NCI-H510A (cell line): ENCODE measurements around the gene EFHC1.
A peak's percentile ranks its signal among the peaks of the same experiment; 100 is the strongest.
"Not testable (repeated sequence)": the region's sequence is repeated elsewhere in the genome, so short reads cannot be mapped to it uniquely, and the experiment has no call there.

ENCODE experiments used
- DNase-seq: peaks from one replicate; lab custom pipeline; 2025; lab: John Stamatoyannopoulos, UW

EFHC1 gene

DNA sequence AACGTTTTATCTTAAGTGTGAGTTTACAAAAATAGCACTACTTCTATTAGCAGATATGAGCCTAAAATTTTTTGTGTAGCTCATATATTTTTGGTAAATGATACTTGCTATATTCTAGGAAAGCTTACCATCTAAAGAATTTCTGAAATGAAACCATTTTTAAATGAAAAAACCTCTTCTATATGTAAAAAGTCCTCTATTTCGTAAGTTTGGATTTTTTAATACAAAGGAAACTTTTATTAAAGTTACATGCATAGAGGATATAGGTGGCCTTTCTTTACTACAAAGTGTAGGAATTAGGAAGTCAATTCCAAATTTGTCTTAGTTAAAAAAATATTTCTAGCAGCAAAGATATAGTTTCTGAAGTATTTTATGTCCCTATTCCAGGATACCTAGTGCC, 18.8 kb downstream of the EFHC1 start:
- DNase-seq = no peak

GRCh38 chr6:52454556-52454955, 34.4 kb downstream of the EFHC1 start:
- no peak for DNase-seq

DNA sequence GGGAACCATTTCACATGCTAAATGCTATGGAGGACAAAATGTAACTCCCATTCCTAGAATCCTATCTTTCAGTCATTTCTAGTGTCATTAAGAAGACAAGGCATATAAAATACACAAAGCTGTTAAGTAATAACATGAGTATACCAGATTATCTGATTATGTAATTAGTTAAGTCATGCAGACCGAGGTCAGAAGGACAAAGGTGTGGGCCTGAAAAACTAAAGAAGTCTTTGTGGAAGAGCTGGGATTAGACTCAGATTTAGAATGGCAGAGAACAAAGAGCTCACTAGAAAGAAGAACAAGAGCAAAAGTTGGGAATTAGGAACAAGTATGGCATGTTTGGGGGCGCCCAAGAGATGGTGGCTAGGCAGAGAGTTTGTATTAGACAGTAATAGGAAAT, 37.0 kb downstream of the EFHC1 start:
- DNase-seq = no peak

DNA sequence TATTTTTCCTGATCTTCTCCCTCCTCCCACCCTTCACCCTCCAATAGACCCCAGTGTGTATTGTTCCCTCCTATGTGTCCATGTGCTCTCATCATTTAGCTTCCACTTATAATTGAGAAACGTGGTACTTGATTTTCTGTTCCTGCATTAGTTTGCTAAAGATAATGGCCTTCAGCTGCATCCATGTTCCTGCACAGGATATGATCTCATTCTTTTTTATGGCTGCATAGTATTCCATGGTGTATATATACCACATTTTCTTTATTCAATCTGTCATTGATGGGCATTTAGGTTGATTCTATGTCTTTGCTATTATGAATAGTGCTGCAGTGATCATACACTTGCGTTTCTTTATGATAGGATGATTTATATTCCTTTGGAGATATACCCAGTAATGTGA, 41.1 kb downstream of the EFHC1 start:
- DNase-seq = not testable (repeated sequence)

GRCh38 chr6:52474173-52474572, 54.0 kb downstream of the EFHC1 start:
- DNase-seq = no peak

DNA sequence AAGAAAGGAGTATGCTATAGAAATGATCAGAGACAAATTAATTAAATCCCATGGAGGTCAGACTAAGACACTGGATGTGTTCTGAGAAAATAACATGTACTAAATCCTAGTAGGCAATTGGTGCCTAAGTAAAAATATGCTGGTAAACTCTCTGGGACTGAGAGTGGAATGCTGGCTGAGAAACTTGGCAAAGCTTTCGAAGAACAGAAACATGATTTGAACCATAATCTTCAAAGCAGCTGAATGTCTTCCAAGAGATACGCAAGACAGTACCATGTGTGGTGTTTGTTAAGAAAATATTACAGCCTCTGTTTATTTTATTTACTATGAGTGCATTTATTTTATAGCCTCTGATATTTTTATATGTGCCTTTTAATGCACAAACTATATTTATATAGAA, 55.2 kb downstream of the EFHC1 start:
- DNase-seq = no peak

- no peak for DNase-seq
These were observed 62.9 kb downstream of the EFHC1 start for GRCh38 chr6:52482903-52483670.

GRCh38 chr6:52483671-52484003, 63.5 kb downstream of the EFHC1 start:
- no peak for DNase-seq

DNA sequence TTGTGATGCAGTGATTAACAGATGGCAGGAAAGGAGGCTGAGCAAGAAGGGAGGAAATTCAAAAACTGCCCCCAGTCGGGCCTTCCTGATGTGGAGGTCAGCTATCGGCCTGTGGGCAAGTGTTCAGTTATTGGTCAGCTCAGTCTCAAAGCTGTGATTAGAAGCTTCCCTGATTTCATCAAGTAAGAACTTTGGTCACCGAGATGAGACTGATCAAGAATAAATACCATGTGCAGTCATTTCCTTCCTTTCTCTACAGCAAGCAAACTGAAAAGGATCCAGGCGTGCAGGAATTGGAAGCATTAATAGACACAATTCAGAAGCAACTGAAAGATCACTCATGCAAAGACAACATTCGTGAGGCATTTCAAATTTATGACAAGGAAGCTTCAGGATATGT, 69.7 kb downstream of the EFHC1 start:
- no peak for DNase-seq

DNA sequence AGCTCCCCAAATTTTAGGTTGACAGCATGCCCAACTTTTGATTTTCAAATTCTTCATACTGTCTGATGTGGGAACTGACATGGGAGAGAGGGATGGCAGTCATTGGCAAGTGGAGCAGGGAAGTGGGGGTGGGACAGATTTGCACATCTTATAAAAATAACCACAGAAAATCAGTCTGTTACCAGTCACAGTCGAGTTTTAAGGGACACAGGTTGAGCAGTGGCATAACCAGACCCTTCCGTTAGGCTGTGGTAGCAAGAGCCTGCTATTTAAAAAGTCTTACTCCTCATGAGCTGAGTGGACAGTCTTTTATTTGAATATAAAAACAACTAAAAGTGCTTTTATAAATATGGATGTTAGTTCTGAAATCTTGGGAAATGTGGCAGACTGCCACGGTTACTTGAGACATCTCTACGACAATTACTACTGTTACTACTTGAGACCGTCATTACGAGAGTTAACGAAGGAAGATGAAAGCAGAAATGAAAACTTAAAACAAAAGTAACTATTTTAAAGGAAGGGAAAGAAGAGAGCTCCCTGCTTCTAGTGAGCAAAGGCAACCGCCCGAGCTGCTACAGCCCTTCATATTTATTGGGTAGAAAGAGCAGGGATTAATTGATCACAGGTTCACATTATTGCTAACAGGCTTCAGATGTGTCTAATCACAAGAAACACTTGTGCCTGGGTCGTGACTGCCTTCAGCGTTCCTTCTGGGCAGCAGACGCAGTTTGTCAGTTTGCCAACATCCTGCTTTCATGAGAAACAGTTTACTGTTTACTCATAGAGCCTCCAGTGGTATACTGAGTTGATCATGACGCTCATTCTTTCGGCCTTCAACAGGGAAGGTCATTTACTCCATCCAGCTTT, 71.3 kb downstream of the EFHC1 start:
- no peak for DNase-seq

DNA sequence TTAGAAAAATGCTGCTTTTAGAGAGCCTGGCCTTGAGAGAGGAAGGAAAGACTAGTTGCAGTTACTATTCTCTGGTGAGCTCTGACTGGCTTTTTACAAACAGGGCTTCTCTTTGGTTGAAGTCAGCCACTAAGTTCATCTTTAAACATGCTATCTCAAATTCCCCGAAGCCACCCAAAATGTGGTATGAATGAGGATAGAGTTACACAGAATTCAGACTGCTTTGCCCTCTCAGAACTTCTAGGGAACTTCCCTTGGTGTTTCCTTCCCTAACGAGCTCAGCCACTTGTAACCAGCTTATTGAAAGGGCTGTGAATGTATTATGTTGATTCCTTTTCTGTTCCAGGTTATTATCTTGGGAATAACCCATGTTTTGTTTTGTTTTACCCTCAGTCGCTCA, 73.5 kb downstream of the EFHC1 start:
- DNase-seq = no peak

GRCh38 chr6:52494298-52495072, 74.3 kb downstream of the EFHC1 start:
- no peak for DNase-seq

- no peak for DNase-seq
These were observed 75.8 kb downstream of the EFHC1 start for GRCh38 chr6:52495922-52496321.

DNA sequence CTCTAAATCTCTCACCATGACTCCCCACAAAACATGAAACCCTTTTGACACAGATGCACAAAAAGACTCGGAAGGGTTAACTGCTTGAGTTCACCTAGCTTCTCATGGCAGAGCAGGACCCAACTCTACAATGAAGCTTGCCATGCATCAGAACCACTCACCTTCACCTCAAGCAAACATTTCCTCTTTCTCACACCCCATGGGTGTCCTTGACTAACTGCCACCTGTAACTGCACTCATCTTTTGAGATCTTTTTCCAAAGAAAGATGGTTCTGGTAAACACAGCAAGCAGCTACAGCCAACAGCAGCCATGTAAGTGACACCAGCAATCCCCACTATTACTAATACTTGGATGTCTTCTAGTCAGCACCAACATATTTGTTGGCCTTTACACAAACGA, 76.5 kb downstream of the EFHC1 start:
- no peak for DNase-seq

DNA sequence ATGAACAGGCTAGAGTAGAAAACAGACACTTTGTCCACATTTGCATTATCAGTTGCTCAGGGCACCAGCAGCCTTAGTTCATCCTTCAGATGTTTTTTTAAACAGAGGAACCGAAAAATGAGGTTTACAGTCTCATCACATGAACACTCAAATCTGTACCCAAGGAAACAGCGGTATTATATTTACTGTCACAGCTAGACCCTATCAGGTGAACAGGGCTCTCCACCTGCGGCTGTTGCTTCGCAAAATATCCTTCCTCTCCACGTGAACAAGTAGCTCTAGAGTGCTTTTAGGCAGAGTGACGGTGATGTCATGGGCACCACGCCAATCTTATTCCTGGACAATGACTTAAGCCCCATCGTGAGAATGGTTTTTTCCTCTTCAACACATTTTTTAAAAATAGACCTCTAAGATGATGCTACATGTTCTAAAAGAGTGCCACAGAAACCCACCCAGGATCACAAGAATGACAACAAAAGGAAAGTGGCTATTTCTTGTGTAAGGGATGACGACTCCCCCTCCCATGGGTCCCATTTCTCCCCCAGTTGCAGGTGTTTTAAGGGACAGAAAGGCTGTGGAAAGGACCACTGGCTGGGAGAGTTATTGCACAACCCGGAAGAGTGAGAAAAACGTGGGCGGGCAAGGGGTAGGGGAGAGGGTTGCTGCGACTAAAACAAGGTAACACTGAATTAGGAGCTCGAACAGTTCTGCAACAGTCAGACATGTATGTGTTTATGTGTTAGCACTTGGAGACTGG, 77.7 kb downstream of the EFHC1 start:
- peak; percentile 69 for DNase-seq

DNA sequence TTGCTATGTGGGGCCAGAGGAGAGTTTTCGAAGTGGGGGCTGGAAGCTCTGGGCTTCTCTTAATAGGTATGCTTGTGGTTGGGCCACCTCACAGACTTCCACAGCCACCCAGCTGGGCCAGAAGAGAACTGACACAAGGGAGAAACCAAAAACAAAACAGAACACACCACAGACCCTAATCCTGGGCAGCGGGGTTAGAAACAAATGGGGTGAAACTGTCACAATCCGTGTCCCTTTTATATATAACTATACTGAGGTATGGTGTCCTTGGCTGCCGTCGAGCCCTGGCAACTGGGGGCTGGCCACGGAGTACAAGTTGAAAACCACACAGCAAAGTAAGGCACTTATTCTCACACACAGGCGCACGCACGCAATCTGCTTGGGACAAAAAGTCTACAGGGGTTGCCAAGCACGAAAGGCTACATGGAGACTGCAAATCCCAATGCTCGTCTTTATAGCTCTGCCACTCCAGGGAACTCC, 78.4 kb downstream of the EFHC1 start:
- DNase-seq = no peak

GRCh38 chr6:52499026-52499425, 78.9 kb downstream of the EFHC1 start:
- no peak for DNase-seq

- DNase-seq = no peak
These were observed 79.6 kb downstream of the EFHC1 start for GRCh38 chr6:52499681-52500236.

- no peak for DNase-seq
These were observed 80.3 kb downstream of the EFHC1 start for GRCh38 chr6:52500238-52501129.

DNA sequence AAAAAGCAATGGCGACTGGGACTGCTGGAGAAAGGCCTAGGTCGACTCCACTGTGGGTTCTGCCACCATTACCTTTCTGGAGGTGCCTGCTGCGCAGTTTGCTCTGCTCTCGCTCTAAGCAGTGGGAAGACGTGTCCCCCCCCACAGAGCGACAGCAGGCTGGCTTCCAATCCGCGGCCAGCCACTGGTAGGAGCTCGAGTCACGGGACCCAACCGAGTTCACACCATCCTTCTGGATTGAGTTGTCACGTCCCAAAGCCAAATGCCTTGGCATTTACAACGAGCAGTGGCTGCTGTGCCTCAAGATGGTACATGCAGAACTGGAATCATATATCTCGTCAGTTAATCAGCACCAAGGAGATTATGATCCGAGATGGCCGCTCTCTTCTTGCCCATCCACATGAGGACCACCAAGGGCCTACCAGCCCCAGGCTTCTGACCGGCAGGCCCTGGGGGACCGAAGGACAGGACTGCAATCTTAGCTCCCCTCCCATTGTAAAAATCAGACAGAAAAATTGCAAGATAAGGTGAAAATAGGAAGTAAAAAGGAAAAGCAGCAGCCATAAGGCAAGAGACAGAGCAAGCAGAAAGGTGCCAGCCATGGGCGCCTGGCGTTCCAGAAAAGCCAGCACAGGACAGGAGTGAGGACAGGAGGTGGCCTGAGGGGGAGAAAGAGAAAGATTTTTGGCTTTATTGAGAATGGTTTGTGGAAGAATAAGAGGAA, 82.3 kb downstream of the EFHC1 start:
- no peak for DNase-seq
